Measurements from ENCODE around the gene CTNNB1. TPM values are rescaled to one million over a fixed set of nuclear protein-coding genes. Genes with fewer than 3 reads are reported as not detected.

CTNNB1 gene
- total and polyA plus RNA-seq, 2 experiments from 2014 or later: 89.4 to 566 TPM

DNA sequence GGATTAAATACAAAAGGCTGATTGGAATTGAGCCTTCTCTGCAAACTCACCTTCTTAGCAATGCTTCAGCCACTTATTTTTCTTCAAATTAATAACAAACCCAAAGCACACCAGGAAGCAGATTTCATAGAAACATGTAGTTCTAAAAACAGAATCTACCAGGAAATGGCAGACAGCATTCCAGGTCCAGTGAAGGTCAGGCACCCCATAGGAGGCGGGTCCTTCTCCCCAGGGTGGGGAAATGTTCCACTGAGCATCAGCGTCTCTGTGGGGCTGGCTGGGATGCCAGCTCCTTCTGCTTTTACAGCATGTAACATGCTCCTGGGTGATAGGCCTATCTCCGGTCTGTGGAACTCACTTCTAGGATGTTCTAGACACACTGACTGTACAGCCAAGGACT is 49.2 kb downstream of the CTNNB1 start (continued):
- TF ChIP-seq EZH2 (IDR thresholded peaks at IDR 0.05; ENCODE audit: low read depth, unreplicated experiment) (no peak), NANOG (IDR thresholded peaks at IDR 0.05; ENCODE audit: borderline replicate concordance) (no peak), STAT1 (IDR thresholded peaks at IDR 0.05; ENCODE audit: unreplicated experiment) (no peak), POLR2AphosphoS5 (IDR thresholded peaks at IDR 0.05; ENCODE audit: low read depth) (no peak), ZNF331 (CRISPR knock-in tag; IDR thresholded peaks at IDR 0.05; ENCODE audit: low read depth) (no peak), ZNF114 (CRISPR knock-in tag; IDR thresholded peaks at IDR 0.05) (no peak), JUNB (IDR thresholded peaks at IDR 0.05; ENCODE audit: unreplicated experiment) (no peak), EZH2phosphoT487 (IDR thresholded peaks at IDR 0.05; ENCODE audit: unreplicated experiment) (no peak), CREB1 (CRISPR knock-in tag; IDR thresholded peaks at IDR 0.05; ENCODE audit: low read depth) (no peak)
- TF ChIP-seq, protein P1, sequence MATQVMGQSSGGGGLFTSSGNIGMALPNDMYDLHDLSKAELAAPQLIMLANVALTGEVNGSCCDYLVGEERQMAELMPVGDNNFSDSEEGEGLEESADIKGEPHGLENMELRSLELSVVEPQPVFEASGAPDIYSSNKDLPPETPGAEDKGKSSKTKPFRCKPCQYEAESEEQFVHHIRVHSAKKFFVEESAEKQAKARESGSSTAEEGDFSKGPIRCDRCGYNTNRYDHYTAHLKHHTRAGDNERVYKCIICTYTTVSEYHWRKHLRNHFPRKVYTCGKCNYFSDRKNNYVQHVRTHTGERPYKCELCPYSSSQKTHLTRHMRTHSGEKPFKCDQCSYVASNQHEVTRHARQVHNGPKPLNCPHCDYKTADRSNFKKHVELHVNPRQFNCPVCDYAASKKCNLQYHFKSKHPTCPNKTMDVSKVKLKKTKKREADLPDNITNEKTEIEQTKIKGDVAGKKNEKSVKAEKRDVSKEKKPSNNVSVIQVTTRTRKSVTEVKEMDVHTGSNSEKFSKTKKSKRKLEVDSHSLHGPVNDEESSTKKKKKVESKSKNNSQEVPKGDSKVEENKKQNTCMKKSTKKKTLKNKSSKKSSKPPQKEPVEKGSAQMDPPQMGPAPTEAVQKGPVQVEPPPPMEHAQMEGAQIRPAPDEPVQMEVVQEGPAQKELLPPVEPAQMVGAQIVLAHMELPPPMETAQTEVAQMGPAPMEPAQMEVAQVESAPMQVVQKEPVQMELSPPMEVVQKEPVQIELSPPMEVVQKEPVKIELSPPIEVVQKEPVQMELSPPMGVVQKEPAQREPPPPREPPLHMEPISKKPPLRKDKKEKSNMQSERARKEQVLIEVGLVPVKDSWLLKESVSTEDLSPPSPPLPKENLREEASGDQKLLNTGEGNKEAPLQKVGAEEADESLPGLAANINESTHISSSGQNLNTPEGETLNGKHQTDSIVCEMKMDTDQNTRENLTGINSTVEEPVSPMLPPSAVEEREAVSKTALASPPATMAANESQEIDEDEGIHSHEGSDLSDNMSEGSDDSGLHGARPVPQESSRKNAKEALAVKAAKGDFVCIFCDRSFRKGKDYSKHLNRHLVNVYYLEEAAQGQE (IDR thresholded peaks at IDR 0.05; ENCODE audit: unreplicated experiment): no peak
- TF ChIP-seq, protein P2, sequence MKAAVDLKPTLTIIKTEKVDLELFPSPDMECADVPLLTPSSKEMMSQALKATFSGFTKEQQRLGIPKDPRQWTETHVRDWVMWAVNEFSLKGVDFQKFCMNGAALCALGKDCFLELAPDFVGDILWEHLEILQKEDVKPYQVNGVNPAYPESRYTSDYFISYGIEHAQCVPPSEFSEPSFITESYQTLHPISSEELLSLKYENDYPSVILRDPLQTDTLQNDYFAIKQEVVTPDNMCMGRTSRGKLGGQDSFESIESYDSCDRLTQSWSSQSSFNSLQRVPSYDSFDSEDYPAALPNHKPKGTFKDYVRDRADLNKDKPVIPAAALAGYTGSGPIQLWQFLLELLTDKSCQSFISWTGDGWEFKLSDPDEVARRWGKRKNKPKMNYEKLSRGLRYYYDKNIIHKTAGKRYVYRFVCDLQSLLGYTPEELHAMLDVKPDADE (IDR thresholded peaks at IDR 0.05): no peak
- TF ChIP-seq, protein P3, sequence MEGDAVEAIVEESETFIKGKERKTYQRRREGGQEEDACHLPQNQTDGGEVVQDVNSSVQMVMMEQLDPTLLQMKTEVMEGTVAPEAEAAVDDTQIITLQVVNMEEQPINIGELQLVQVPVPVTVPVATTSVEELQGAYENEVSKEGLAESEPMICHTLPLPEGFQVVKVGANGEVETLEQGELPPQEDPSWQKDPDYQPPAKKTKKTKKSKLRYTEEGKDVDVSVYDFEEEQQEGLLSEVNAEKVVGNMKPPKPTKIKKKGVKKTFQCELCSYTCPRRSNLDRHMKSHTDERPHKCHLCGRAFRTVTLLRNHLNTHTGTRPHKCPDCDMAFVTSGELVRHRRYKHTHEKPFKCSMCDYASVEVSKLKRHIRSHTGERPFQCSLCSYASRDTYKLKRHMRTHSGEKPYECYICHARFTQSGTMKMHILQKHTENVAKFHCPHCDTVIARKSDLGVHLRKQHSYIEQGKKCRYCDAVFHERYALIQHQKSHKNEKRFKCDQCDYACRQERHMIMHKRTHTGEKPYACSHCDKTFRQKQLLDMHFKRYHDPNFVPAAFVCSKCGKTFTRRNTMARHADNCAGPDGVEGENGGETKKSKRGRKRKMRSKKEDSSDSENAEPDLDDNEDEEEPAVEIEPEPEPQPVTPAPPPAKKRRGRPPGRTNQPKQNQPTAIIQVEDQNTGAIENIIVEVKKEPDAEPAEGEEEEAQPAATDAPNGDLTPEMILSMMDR (conservative IDR thresholded peaks at IDR 0.05; ENCODE audit: low read depth in 2 of 2): no peak

DNA sequence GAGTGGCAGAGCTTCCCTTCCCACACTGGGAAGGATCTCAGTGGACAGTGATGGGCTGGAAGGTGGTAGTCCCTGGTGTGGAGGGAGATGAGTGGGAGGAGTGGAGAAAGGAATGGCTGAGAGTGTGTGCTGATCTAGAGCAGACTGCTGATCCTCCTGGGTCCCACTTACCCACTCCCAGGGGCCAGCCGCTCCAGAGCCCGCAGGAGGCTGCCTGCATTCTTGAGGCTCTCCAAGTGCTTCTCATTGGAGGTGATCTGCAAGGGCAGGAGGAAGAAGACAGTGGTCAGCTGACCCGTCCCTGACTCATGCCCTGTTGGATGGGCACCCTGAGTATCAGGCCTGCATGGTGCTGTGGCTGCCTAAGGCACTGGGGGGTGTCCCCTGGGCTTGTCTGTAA is 50.0 kb downstream of the CTNNB1 start:
- Mint-ChIP-seq H3K36me3 (ENCODE audit: low read depth) (0 out of 3 replicates have a peak, but pooled peaks cover 4% of the 10 kb centered on the region), H3K27ac (no peak overlapping the region), H3K9me3 (no peaks in the 10 kb centered on the region; the same call in 2 of the 3 replicates), H3K27me3 (ENCODE audit: insufficient read depth, low read depth, poor library complexity) (peaks cover 4% of the 10 kb centered on the region), H3K4me1 (peaks cover 11% of the 10 kb centered on the region; the same call in 2 of the 3 replicates), H3K4me3 (no peak overlapping the region)
- no peaks in the 10 kb centered on the region for H3K27me3 ChIP-seq (ENCODE audit: insufficient read depth)
- no peak overlapping the region for H3K27ac ChIP-seq (ENCODE audit: low read depth)
- H2AFZ ChIP-seq: no peak overlapping the region
- no peaks in the 10 kb centered on the region for H3K79me2 ChIP-seq (replicated peaks; ENCODE audit: insufficient read depth)
- ATAC-seq (no peak), DNase-seq (ENCODE audit: low spot score) (no peak)
- H4K20me1 ChIP-seq (replicated peaks; ENCODE audit: insufficient read depth): no peaks in the 10 kb centered on the region
- H3K4me3 ChIP-seq: no peak overlapping the region
- H3F3A ChIP-seq (replicated peaks; ENCODE audit: low read depth): no peaks in the 10 kb centered on the region
- no peak overlapping the region for H3K4me2 ChIP-seq
- H3K4me1 ChIP-seq (ENCODE audit: insufficient read depth): no peaks in the 10 kb centered on the region
- H3K36me3 ChIP-seq (ENCODE audit: insufficient read depth): no peaks in the 10 kb centered on the region
- H3K9me2 ChIP-seq (ENCODE audit: insufficient read depth): no peaks in the 10 kb centered on the region
- TF ChIP-seq NANOG (IDR thresholded peaks at IDR 0.05; ENCODE audit: borderline replicate concordance) (no peak), ZNF114 (CRISPR knock-in tag; IDR thresholded peaks at IDR 0.05) (no peak), EZH2phosphoT487 (IDR thresholded peaks at IDR 0.05; ENCODE audit: unreplicated experiment) (no peak)
- TF ChIP-seq, protein P3 (conservative IDR thresholded peaks at IDR 0.05; ENCODE audit: low read depth in 2 of 2): no peak
